GM06990 (cell line): Measurements from ENCODE around the gene ATF6B.

ENCODE experiments used
- DNase-seq: peaks from one replicate; pipeline ENCODE4 v3.0.0-alpha.2; 2011; ENCODE audit not compliant: insufficient read length; ENCODE audit errors: extremely low read depth
- H3K27me3 ChIP-seq: replicated peaks from 2 replicates; pipeline ENCODE4 v1.6.0; 2011; ENCODE audit warnings: low read length; ENCODE audit not compliant: control insufficient read depth, insufficient read depth
- H3K36me3 ChIP-seq: 2 replicates; pipeline ENCODE4 v1.5.1; 2011; ENCODE audit warnings: low read length; ENCODE audit not compliant: control insufficient read depth, insufficient read depth
- H3K4me3 ChIP-seq: replicated peaks from 2 replicates; pipeline ENCODE4 v1.5.1; 2011; ENCODE audit warnings: low read depth, mild to moderate bottlenecking, control low read depth, low read length
- TF ChIP-seq, protein P1 (sequence below): IDR thresholded peaks from 2 replicates; pipeline ENCODE4 v1.5.1; 2011; ENCODE audit warnings: low read length, control low read depth, mild to moderate bottlenecking, inconsistent platforms; ENCODE audit not compliant: insufficient read depth, poor library complexity, severe bottlenecking

Gene ATF6B

DNA sequence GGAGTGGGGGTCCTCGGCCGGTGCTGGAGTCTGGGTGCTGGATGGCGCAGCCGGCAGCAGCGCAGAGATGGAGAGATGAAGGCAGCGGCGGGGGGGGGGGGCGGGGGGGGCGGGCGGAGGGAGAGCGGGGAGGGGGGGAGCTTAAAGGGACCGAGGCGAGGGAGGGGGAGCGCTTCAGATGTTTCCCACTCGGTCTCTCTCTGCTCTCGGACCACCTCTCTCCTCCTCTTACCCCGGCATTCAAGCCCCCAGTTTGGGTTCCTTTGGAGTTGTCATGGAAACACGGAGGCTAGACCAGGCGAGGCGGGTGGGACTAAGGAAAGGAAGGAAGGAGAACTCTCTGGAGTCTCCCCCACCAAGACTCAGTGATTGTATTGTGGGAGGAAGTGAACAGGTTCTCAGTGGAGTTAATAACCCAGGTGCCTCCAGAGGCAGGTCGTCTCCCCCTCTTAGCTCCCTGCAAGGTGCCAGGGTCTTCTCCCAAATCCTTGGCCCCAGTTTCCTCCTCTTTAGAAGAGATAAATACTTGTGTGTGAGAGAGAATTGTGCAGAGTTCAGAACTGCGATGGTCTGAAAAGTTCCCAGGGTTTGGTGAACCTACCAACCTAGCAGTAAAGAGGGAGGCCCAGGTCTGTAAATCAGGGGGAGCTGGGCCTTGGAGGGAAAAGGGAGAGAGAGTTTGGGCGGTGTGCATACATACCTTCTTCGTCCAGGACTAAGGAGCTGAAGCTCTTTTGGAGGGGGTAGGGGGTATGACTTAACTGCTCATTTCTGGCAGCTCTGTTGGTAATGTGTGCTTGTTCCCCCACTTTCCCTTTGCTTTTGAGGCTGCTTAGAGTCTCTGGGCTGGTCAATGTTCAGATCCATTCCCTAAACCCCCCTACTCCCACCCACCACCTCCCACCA, 24.1 kb upstream of the ATF6B start, which contains the start of gene PRRT1:
Gene PRRT1, minus strand, starts transcription at position 77 of the 906 bp plus-strand sequence. CDS start 112 bp downstream, outside the sequence.
- TF ChIP-seq, protein P1, sequence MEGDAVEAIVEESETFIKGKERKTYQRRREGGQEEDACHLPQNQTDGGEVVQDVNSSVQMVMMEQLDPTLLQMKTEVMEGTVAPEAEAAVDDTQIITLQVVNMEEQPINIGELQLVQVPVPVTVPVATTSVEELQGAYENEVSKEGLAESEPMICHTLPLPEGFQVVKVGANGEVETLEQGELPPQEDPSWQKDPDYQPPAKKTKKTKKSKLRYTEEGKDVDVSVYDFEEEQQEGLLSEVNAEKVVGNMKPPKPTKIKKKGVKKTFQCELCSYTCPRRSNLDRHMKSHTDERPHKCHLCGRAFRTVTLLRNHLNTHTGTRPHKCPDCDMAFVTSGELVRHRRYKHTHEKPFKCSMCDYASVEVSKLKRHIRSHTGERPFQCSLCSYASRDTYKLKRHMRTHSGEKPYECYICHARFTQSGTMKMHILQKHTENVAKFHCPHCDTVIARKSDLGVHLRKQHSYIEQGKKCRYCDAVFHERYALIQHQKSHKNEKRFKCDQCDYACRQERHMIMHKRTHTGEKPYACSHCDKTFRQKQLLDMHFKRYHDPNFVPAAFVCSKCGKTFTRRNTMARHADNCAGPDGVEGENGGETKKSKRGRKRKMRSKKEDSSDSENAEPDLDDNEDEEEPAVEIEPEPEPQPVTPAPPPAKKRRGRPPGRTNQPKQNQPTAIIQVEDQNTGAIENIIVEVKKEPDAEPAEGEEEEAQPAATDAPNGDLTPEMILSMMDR, result no peak
- DNase-seq, result no peak
- H3K36me3 ChIP-seq, result no peaks in the 10 kb centered on the region
- peaks cover 1% of the 10 kb centered on the region for H3K27me3 ChIP-seq
- H3K4me3 ChIP-seq, result no peak within 1 kb of the TSS

GRCh38 chr6:32151181-32151862, 23.3 kb upstream of the ATF6B start:
- Histone ChIP-seq H3K36me3 (no peaks in the 10 kb centered on the region), H3K4me3 (no peak overlapping the region)
- TF ChIP-seq, protein P1, result no peak

GRCh38 chr6:32149932-32150870, 22.2 kb upstream of the ATF6B start:
- peaks cover 1% of the 10 kb centered on the region for H3K27me3 ChIP-seq
- no peak overlapping the region for H3K4me3 ChIP-seq
- no peaks in the 10 kb centered on the region for H3K36me3 ChIP-seq
- TF ChIP-seq, protein P1, result no peak
- no peak for DNase-seq

More at GRCh38 chr6:32151181-32151862, 23.3 kb upstream of the ATF6B start:
- DNase-seq, result no peak
- peaks cover 1% of the 10 kb centered on the region for H3K27me3 ChIP-seq

DNA sequence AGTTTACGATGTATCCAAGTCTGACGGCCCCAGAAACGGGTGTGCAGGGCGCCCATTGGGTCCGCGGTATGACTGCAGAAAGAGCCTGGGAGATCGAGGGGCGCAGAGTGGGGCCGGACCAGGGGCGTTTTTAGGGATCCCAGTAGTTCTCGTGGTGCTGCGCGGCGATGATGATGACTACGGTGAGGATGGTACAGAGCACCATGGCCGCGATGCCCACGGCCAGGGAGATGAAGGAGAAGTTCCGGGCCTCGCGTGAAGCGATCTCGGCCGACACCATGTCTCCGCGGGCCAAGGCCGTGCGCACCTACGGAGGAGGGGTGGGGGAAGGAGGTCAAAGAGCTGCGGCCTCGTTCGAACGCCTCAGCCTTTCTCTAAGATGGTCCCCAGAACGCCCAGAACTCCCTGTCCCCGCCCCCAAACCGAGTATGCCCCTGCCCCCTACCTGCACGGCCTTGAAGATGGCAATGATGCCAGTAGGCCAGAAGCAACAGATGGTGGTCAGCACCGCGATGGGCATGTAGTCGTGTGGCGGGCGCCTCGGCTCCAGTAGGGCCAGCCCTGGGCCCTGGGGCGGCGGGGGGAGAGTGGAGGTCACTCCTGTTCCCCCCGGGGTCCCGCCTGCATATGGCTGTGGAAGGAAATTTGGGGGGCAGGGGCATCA, 21.2 kb upstream of the ATF6B start:
- Histone ChIP-seq H3K36me3 (no peaks in the 10 kb centered on the region), H3K4me3 (no peak overlapping the region), H3K27me3 (peaks cover 1% of the 10 kb centered on the region)
- no peak for DNase-seq
- TF ChIP-seq, protein P1, result no peak
